A549 (cell line): ENCODE measurements around the gene GYS2. TPM values are rescaled to one million over a fixed set of nuclear protein-coding genes. Genes with fewer than 3 reads are reported as not detected.

Experiments
- ATAC-seq, 2 experiments: fragments of 200-7000 bp in 1 of 2; fragments of >200 bp in 1 of 2; cut with Nextera tagmentation in 1 of 2; cut with Tn5 transposase in 1 of 2; 3 replicates each; pipeline versions ENCODE4 v1.8.0 to v1.9.1; 2018 to 2020; ENCODE audit warnings: mild to moderate bottlenecking in 1 of 2, moderate library complexity in 1 of 2
- CTCF ChIA-PET: fragments of 300-600 bp; sonication (Branson Sonifier 250); formaldehyde crosslinking; extraction: SDS; loops from one replicate; lab custom pipeline; 2021; ENCODE audit warnings: antibody characterized with exemption, inconsistent platforms; lab: Yijun Ruan, JAX
- POLR2A ChIA-PET: fragments of 350-600 bp; formaldehyde crosslinking; extraction: SDS; loops from one replicate; lab custom pipeline; 2021; ENCODE audit warnings: antibody characterized with exemption, inconsistent platforms; lab: Yijun Ruan, JAX
- DNase-seq, 2 experiments: peaks; one replicate each; pipeline versions ENCODE4 v3.0.0 to v3.0.0-alpha.2; 2011 to 2016; ENCODE audit warnings: low read depth in 1 of 2, low spot score in 1 of 2
- FAIRE-seq: peaks from 2 replicates; lab custom pipeline; 2011; peaks lifted over from hg19 to GRCh38; lab: Jason Lieb, UNC
- H3K27ac ChIP-seq, 2 experiments: fragments of >200 bp; sonication (Bioruptor Twin); formaldehyde crosslinking; 3 replicates each; pipeline ENCODE4 v1.5.1; 2016 to 2017
- H3K4me1 ChIP-seq: fragments of >200 bp; sonication (Bioruptor Twin); formaldehyde crosslinking; 3 replicates; pipeline ENCODE4 v1.6.1; 2016
- H3K4me2 ChIP-seq: fragments of >200 bp; sonication (Bioruptor Twin); formaldehyde crosslinking; 3 replicates; pipeline ENCODE4 v1.6.1; 2016
- H3K4me3 ChIP-seq: fragments of >200 bp; sonication (Bioruptor Twin); formaldehyde crosslinking; 3 replicates; pipeline ENCODE4 v1.5.1; 2016
- H3K9me3 ChIP-seq: fragments of >200 bp; sonication (Bioruptor Twin); formaldehyde crosslinking; 3 replicates; pipeline ENCODE4 v1.6.1; 2016
- BCL3 ChIP-seq: fragments of >200 bp; sonication (Bioruptor Twin); formaldehyde crosslinking; IDR thresholded peaks from 3 replicates; pipeline ENCODE4 v1.6.1; 2016
- CBX8 ChIP-seq: fragments of 200-600 bp; sonication (generic); IDR thresholded peaks from 2 replicates; pipeline ENCODE4 v1.6.1; 2016
- CEBPB ChIP-seq, 2 experiments: fragments of >200 bp in 1 of 2; sonication (Bioruptor Twin) in 1 of 2; formaldehyde crosslinking in 1 of 2; IDR thresholded peaks; 2 replicates each; pipeline ENCODE4 v1.6.1; 2012 to 2016
- EHMT2 ChIP-seq: fragments of 200-600 bp; sonication (generic); IDR thresholded peaks from 2 replicates; pipeline ENCODE4 v1.6.1; 2016; ENCODE audit warnings: antibody characterized with exemption, low read depth, mild to moderate bottlenecking, moderate library complexity
- FOSB ChIP-seq: fragments of 250-450 bp; sonication (Bioruptor Pico); IDR thresholded peaks from 2 replicates; pipeline ENCODE4 v1.5.0; 2020; ENCODE audit warnings: mild to moderate bottlenecking, moderate library complexity
- FOXS1 ChIP-seq: fragments of 250-450 bp; sonication (Bioruptor Pico); IDR thresholded peaks from 2 replicates; pipeline ENCODE4 v1.5.0; 2020; ENCODE audit warnings: mild to moderate bottlenecking, moderate library complexity
- HDAC2 ChIP-seq: fragments of 200-600 bp; sonication (generic); IDR thresholded peaks from 2 replicates; pipeline ENCODE4 v1.6.1; 2016
- HES2 ChIP-seq: fragments of >200 bp; sonication (Bioruptor Twin); formaldehyde crosslinking; IDR thresholded peaks from 2 replicates; pipeline ENCODE4 v1.6.1; 2016
- HMGXB4 ChIP-seq: fragments of 250-450 bp; sonication (Bioruptor Pico); IDR thresholded peaks from 2 replicates; pipeline ENCODE4 v1.5.0; 2021; ENCODE audit warnings: mild to moderate bottlenecking, moderate library complexity, borderline replicate concordance
- HOXA7 ChIP-seq: fragments of 250-450 bp; sonication (Bioruptor Pico); IDR thresholded peaks from 2 replicates; pipeline ENCODE4 v1.5.0; 2020; ENCODE audit warnings: mild to moderate bottlenecking, moderate library complexity
- HOXB13 ChIP-seq: fragments of 250-450 bp; sonication (Bioruptor Pico); IDR thresholded peaks from 2 replicates; pipeline ENCODE4 v1.5.0; 2020; ENCODE audit warnings: low read depth, mild to moderate bottlenecking, moderate library complexity
- KDM1A ChIP-seq: fragments of 200-600 bp; sonication (generic); IDR thresholded peaks from 2 replicates; pipeline ENCODE4 v1.6.1; 2016; ENCODE audit warnings: low read depth, mild to moderate bottlenecking
- MAFK ChIP-seq: fragments of 450-650 bp; IDR thresholded peaks from 2 replicates; pipeline ENCODE4 v1.6.1; 2014; ENCODE audit not compliant: partially characterized antibody
- MAZ ChIP-seq: fragments of 150-350 bp; IDR thresholded peaks from 2 replicates; pipeline ENCODE4 v1.6.1; 2014; ENCODE audit warnings: antibody characterized with exemption, low read depth, low read length, borderline replicate concordance
- NPAS2 ChIP-seq: fragments of 250-450 bp; sonication (Bioruptor Pico); IDR thresholded peaks from 2 replicates; pipeline ENCODE4 v1.8.0; 2022; ENCODE audit warnings: mild to moderate bottlenecking, moderate library complexity, borderline replicate concordance
- POLR2A ChIP-seq: IDR thresholded peaks from 2 replicates; pipeline ENCODE4 v1.6.1; 2012; ENCODE audit warnings: mild to moderate bottlenecking, low read length
- RFX5 ChIP-seq: fragments of 450-650 bp; IDR thresholded peaks from 2 replicates; pipeline ENCODE4 v1.7.1; 2014; ENCODE audit warnings: antibody characterized with exemption, mild to moderate bottlenecking, moderate library complexity
- USF2 ChIP-seq: fragments of 450-650 bp; IDR thresholded peaks from 2 replicates; pipeline ENCODE4 v1.6.1; 2014; ENCODE audit warnings: antibody characterized with exemption
- ZFP36 ChIP-seq: fragments of 450-650 bp; IDR thresholded peaks from 2 replicates; pipeline ENCODE4 v1.6.1; 2014; ENCODE audit warnings: borderline replicate concordance; ENCODE audit not compliant: partially characterized antibody
- WGBS: methylation state at CpG from one replicate; pipeline ENCODE4 v1.1.6; 2017; ENCODE audit errors: missing lambda C conversion rate; 5-methylcytosine and 5-hydroxymethylcytosine counted together
- polyA plus RNA-seq, 4 experiments: library from polyadenylated mRNA; depleted of rRNA in 3 of 4; stranded (reverse); fragments of >200 nt; fragmentation: RNase III in 1 of 4; extraction: RNeasy Plus Mini Kit Qiagen cat#74134 plus additional on column Dnase treatment in 1 of 4; gene quantifications; 2 replicates in 3 of 4; 3 replicates in 1 of 4; pipeline ENCODE4 v1.2.3, GENCODE V29; 2011 to 2017

The GYS2 gene
- polyA plus RNA-seq, 2 of the 4 experiments (the other 2 are of a cell fraction) = 0.19 TPM; not detected in 1

GRCh38 chr12:21634245-21634644, 29.6 kb upstream of the GYS2 start:
- H3K4me3 ChIP-seq = no peak overlapping the region
- ATAC-seq (no peak; a peak in 1 of 6 replicates), DNase-seq (no peak)
- no peak for TF ChIP-seq POLR2A
- no peak for TF ChIP-seq FOXS1 (CRISPR knock-in tag)
- TF ChIP-seq BCL3 = no peak
- 0 out of 2 replicates have a peak, but pooled peaks have one; percentile 43 for TF ChIP-seq HOXA7 (CRISPR knock-in tag)
- no peak for TF ChIP-seq HES2
- no peak for TF ChIP-seq NPAS2
- peak; percentile 66; the same call in 1 of the 2 replicates for TF ChIP-seq FOSB (CRISPR knock-in tag)
- TF ChIP-seq, all 56 proteins: peak for 2
- WGBS = 100% methylated on average over 3 of the region's 3 CpGs
- no peak overlapping the region for H3K27ac ChIP-seq
- peaks cover 28% of the 10 kb centered on the region for H3K4me1 ChIP-seq
- FAIRE-seq = no peak
- POLR2A ChIA-PET = no interaction called here
- CTCF ChIA-PET = interaction anchor here (0.9 to 1.8 kb wide), 2 partner anchors 14 to 26 kb away, joined by 3 to 5 read pairs; no protein-coding TSS in a partner anchor
- no peaks in the 10 kb centered on the region for H3K9me3 ChIP-seq
- no peak overlapping the region for H3K4me2 ChIP-seq

- FAIRE-seq (no peak), DNase-seq (no peak), ATAC-seq (peak; percentile 6 to 44; a peak in 2 of 6 replicates)
- CTCF ChIA-PET = interaction anchor here (0.6 to 1.2 kb wide), 2 partner anchors 49 to 50 kb away, joined by 3 to 4 read pairs; no protein-coding TSS in a partner anchor
- Histone ChIP-seq H3K9me3 (no peaks in the 10 kb centered on the region), H3K4me1 (no peaks in the 10 kb centered on the region), H3K27ac (no peak overlapping the region), H3K4me2 (no peak overlapping the region), H3K4me3 (no peak overlapping the region)
- POLR2A ChIA-PET = no interaction called here
- 68% methylated on average over 2 of the region's 2 CpGs for WGBS
- TF ChIP-seq USF2 = no peak
- no peak for TF ChIP-seq ZFP36
- no peak for TF ChIP-seq FOSB (CRISPR knock-in tag)
- no peak for TF ChIP-seq KDM1A
- TF ChIP-seq EHMT2 = no peak
- no peak for TF ChIP-seq MAZ
These were observed 26.7 kb upstream of the GYS2 start for GRCh38 chr12:21631367-21631766.

- Histone ChIP-seq H3K4me3 (no peak overlapping the region), H3K27ac (no peak overlapping the region), H3K9me3 (no peaks in the 10 kb centered on the region), H3K4me2 (no peak overlapping the region), H3K4me1 (no peaks in the 10 kb centered on the region)
- TF ChIP-seq FOXS1 (CRISPR knock-in tag) (no peak), HOXB13 (CRISPR knock-in tag) (no peak), CEBPB (IDR thresholded peaks at IDR 0.05) (no peak), CBX8 (no peak), RFX5 (no peak), MAFK (no peak), POLR2A (no peak), HDAC2 (no peak), HMGXB4 (CRISPR knock-in tag) (no peak)
- no peak for ATAC-seq
- POLR2A ChIA-PET = no interaction called here
- no peak for FAIRE-seq
- DNase-seq = no peak
- 87% methylated on average over 2 of the region's 2 CpGs for WGBS
- CTCF ChIA-PET = no interaction called here
These were observed 23.3 kb upstream of the GYS2 start for GRCh38 chr12:21627924-21628323.
